Small intestine (tissue), 7 donors: ENCODE data around the gene C4orf54. TPM values are rescaled to one million over a fixed set of nuclear protein-coding genes. Genes with fewer than 3 reads are reported as not detected.

Experiments
- DNase-seq, 2 donors: peaks; one replicate each; pipeline versions ENCODE4 v3.0.0 to v3.0.0-alpha.2; 2013
- FAIRE-seq: peaks from 2 replicates; lab custom pipeline; 2012; peaks lifted over from hg19 to GRCh38; lab: Jason Lieb, UNC
- H3K27ac ChIP-seq, 3 donors: one replicate each; pipeline ENCODE4 v1.5.1; 2013; ENCODE audit warnings: low read length in 2 of 3, mild to moderate bottlenecking in 2 of 3, control low read depth in 1 of 3, inconsistent platforms in 1 of 3, low read depth in 1 of 3, moderate library complexity in 1 of 3
- H3K27me3 ChIP-seq, 3 donors: one replicate each; pipeline ENCODE4 v1.6.1; 2013; ENCODE audit warnings: low read length in 3 of 3, inconsistent platforms in 1 of 3; ENCODE audit not compliant: control insufficient read depth in 3 of 3, insufficient read depth in 3 of 3
- H3K36me3 ChIP-seq, 3 donors: one replicate each; pipeline ENCODE4 v1.6.1; 2013; ENCODE audit warnings: low read length in 3 of 3, inconsistent platforms in 1 of 3, low read depth in 1 of 3, mild to moderate bottlenecking in 1 of 3, moderate library complexity in 1 of 3; ENCODE audit not compliant: control insufficient read depth in 3 of 3, insufficient read depth in 2 of 3
- H3K4me1 ChIP-seq, 3 donors: one replicate each; pipeline ENCODE4 v1.6.1; 2013; ENCODE audit warnings: low read length in 2 of 3, inconsistent platforms in 1 of 3, low read depth in 1 of 3, mild to moderate bottlenecking in 1 of 3, moderate library complexity in 1 of 3; ENCODE audit not compliant: control insufficient read depth in 3 of 3, insufficient read depth in 2 of 3
- H3K4me3 ChIP-seq, 3 donors: one replicate each; pipeline ENCODE4 v1.5.1; 2013; ENCODE audit warnings: low read length in 3 of 3, control low read depth in 1 of 3, inconsistent platforms in 1 of 3, low read depth in 1 of 3, mild to moderate bottlenecking in 1 of 3, moderate library complexity in 1 of 3
- H3K9me3 ChIP-seq, 2 donors: one replicate each; pipeline ENCODE4 v1.6.1; 2013; ENCODE audit warnings: low read depth in 1 of 2, low read length in 1 of 2; ENCODE audit not compliant: control insufficient read depth in 2 of 2, insufficient read depth in 1 of 2
- WGBS, 3 donors: extraction: QIAGEN DNeasy Blood & Tissue Kit; methylation state at CpG; one replicate each; pipeline ENCODE4 v1.1.7; 2013; 5-methylcytosine and 5-hydroxymethylcytosine counted together
- polyA plus RNA-seq, 4 donors: library from polyadenylated mRNA; stranded (reverse) in 3 of 4; unstranded in 1 of 4; fragments of 200-250 nt in 3 of 4; fragments of 120-200 nt in 1 of 4; gene quantifications; one replicate each; pipeline versions ENCODE4 v1.2.1 to v1.2.3, GENCODE V29; 2013
- donor health status: healthy with polysubstance abuse.
- donor health status: control.
- donor health status: control.
- donor health status: Bipolar disorder and iron deficiency.
- donor health status: healthy.

The C4orf54 gene
- polyA plus RNA-seq, 4 donors, result under 0.01 to 0.35 (median 0.27) TPM; not detected in 1

DNA sequence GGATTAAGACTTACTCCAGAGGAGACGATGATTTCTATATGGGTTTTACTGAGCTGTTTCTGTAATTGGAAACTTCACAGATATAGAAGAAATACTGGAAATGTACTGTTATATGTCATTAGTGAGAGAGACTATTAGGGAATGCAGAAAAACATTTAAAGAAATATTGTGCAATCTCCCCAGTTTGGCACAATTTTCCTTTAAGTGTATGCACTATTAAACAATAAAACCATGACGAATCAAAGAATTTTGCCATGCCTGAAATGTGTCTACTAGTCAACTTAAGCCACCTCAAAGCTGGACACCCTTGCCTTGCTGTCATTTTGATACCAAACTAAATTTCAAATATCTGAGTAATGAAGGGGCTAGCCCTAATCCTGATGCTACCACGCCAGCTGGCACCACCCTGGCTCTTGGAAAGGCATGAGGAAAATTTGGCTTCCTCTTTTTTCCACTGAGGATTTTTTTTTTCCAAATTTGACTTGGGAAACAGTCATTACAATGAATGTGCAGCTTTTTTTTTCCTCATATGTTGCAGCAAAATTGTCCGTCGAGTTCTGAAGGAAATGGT is 46.9 kb downstream of the C4orf54 start:
- DNase-seq (no peak), FAIRE-seq (no peak)
- H3K4me3 ChIP-seq, result no peak overlapping the region
- no peaks in the 10 kb centered on the region for H3K9me3 ChIP-seq
- H3K4me1 ChIP-seq, result peaks cover 0 to 3% (median 3%) of the 10 kb centered on the region in 3 donors
- peaks cover 3 to 28% (median 19%) of the 10 kb centered on the region in 3 donors for H3K36me3 ChIP-seq
- no peak overlapping the region for H3K27ac ChIP-seq
- no peaks in the 10 kb centered on the region for H3K27me3 ChIP-seq
- 80 to 93% (median 85%) methylated on average over 5 of the region's 5 CpGs for WGBS, 3 donors

DNA sequence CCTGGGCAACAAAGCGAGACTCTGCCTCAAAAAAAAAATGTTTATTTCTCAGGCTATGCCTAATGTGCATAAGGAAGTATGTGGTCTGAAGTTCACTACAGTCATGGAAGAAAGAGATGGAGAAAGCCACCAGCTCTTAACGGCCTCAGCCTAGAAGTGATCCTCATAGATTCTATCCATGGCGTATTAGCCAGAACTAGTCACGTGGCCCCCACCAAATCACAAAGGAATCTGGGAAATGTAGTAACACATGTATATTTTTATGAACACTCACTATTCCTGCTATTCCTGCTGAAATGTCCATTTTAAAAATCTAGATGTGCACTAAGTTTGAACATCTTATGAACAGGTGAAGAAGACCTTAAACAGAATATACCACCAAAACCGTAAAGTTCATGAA is 49.2 kb downstream of the C4orf54 start:
- no peaks in the 10 kb centered on the region for H3K27me3 ChIP-seq
- peaks cover 0 to 3% (median 0%) of the 10 kb centered on the region in 3 donors for H3K4me1 ChIP-seq
- WGBS, 3 donors, result 91 to 94% (median 93%) methylated on average over 5 of the region's 5 CpGs
- H3K36me3 ChIP-seq, result peaks cover 3 to 27% (median 13%) of the 10 kb centered on the region in 3 donors
- no peak overlapping the region for H3K4me3 ChIP-seq
- no peak for DNase-seq
- no peak for FAIRE-seq
- no peak overlapping the region for H3K27ac ChIP-seq
- no peaks in the 10 kb centered on the region for H3K9me3 ChIP-seq

Other genes with a start within 250 kb of the C4orf54 start
- gene ADH7, start 222.5 kb downstream of the C4orf54 start, polyA plus RNA-seq, result under 1 TPM in 1 of 4 donors, not detected in 3; 0.03 TPM
- not detected for gene C4orf17, start 146.8 kb downstream of the C4orf54 start, polyA plus RNA-seq
- 10 to 100 TPM in 1 of 4 donors, 1 to 10 TPM in 3; 3.8 to 10.7 (median 7.1) TPM for gene TRMT10A, start 93.8 kb downstream of the C4orf54 start, polyA plus RNA-seq
- gene MTTP, start 83.0 kb downstream of the C4orf54 start, polyA plus RNA-seq, result 100 to 1,000 TPM; 108 to 429 (median 220) TPM
- gene DAPP1, start 159.0 kb upstream of the C4orf54 start, polyA plus RNA-seq, result 1 to 10 TPM in 3 of 4 donors, not detected in 1; 1.8 to 2.4 (median 1.8) TPM
- gene LAMTOR3, start 236.6 kb upstream of the C4orf54 start, polyA plus RNA-seq, result 10 to 100 TPM; 48.9 to 96.6 (median 76.9) TPM